A673 (cell line): ENCODE results near the gene DOK1.

Experiments
- EZH2 ChIP-seq: fragments of 200-600 bp; sonication (generic); IDR thresholded peaks from 2 replicates; pipeline ENCODE4 v1.6.1; 2017; ENCODE audit warnings: borderline replicate concordance, low read depth, mild to moderate bottlenecking, mixed read lengths, antibody characterized with exemption, low read length; ENCODE audit not compliant: poor library complexity, severe bottlenecking
- TF ChIP-seq, protein P1 (sequence below): fragments of 300-800, 200-600 bp; sonication (generic); conservative IDR thresholded peaks from 2 replicates; pipeline ENCODE4 v1.5.1; 2017; ENCODE audit warnings: low read depth, mild to moderate bottlenecking, antibody characterized with exemption, low read length, moderate library complexity, mixed read lengths

- TF ChIP-seq, protein P1, sequence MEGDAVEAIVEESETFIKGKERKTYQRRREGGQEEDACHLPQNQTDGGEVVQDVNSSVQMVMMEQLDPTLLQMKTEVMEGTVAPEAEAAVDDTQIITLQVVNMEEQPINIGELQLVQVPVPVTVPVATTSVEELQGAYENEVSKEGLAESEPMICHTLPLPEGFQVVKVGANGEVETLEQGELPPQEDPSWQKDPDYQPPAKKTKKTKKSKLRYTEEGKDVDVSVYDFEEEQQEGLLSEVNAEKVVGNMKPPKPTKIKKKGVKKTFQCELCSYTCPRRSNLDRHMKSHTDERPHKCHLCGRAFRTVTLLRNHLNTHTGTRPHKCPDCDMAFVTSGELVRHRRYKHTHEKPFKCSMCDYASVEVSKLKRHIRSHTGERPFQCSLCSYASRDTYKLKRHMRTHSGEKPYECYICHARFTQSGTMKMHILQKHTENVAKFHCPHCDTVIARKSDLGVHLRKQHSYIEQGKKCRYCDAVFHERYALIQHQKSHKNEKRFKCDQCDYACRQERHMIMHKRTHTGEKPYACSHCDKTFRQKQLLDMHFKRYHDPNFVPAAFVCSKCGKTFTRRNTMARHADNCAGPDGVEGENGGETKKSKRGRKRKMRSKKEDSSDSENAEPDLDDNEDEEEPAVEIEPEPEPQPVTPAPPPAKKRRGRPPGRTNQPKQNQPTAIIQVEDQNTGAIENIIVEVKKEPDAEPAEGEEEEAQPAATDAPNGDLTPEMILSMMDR, result no peak
- no peak for TF ChIP-seq EZH2
These were observed 22.9 kb upstream of the DOK1 start for GRCh38 chr2:74531666-74532065.
